ENCODE measurements around the gene OGFOD3. TPM values are rescaled to one million over a fixed set of nuclear protein-coding genes. Genes with fewer than 3 reads are reported as not detected.

OGFOD3 gene
- polyA plus RNA-seq, 3 donors: 25.5 to 30.0 (median 29.3) TPM

GRCh38 chr17:82342361-82343079 lies 75.9 kb downstream of the OGFOD3 start:
- no peak for DNase-seq

DNA sequence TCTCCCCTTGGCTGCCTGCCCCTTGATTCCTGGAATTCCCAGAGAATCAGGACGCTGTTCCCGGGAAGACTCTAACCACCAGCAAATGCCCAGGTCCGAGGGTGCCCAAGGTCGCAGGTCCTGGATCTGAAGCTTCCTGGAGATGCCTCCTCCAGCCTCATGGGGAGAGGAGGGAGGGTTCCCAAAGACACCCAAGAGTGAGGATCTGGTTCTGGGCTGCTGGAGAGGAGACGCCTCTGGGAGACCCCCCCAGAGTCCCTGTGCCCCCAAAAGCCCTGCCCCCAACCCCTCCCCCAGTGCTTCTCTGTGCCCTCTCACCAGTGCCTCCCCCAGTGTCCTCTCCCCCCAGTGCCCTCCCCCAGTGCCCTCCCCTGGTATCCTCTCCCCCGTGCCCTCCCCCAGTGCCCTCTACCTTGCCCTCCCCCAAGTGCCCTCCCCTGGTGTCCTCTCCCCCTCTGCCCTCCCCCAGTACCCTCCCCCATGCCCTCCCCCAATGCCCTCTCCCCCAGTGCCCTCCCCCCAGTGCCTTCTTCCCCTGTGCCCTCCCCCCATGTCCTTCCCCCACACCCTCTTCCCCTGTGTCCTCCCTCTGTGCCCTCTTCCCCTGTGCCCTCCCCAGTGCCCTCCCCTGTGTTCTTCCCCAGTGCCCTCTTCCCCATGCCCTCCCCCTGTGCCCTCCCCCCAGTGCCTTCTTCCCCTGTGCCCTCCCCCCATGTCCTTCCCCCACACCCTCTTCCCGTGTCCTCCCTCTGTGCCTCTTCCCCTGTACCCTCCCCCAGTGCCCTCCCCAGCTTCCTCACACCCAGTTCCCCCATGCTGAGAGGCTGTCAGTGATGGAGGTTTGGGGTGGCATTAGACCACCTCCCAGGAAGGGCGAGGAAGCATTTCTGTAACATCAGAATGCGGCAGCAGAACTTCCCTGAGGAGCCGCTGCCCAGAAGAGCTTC lies 78.5 kb downstream of the OGFOD3 start:
- DNase-seq: no peak

Other genes starting within 250 kb of the OGFOD3 start
- gene CCDC57, start 205.7 kb downstream of the OGFOD3 start, polyA plus RNA-seq (ENCODE audit: insufficient read length in 3 of 3): 10 to 100 TPM; 50.9 to 98.3 (median 89.0) TPM
- gene SLC16A3, start 189.5 kb downstream of the OGFOD3 start, polyA plus RNA-seq (ENCODE audit: insufficient read length in 3 of 3): 10 to 100 TPM; 13.6 to 15.2 (median 13.9) TPM
- 100 to 1,000 TPM; 125 to 139 (median 134) TPM for gene CSNK1D, start 144.9 kb downstream of the OGFOD3 start, polyA plus RNA-seq (ENCODE audit: insufficient read length in 3 of 3)
- under 1 TPM; 0.50 to 0.65 (median 0.55) TPM for gene CD7, start 101.0 kb downstream of the OGFOD3 start, polyA plus RNA-seq (ENCODE audit: insufficient read length in 3 of 3)
- 1 to 10 TPM; 1.6 to 1.8 (median 1.7) TPM for gene SECTM1, start 84.8 kb downstream of the OGFOD3 start, polyA plus RNA-seq (ENCODE audit: insufficient read length in 3 of 3)
- gene TEX19, start 59.3 kb downstream of the OGFOD3 start, polyA plus RNA-seq (ENCODE audit: insufficient read length in 3 of 3): under 1 TPM in 1 of 3 donors, not detected in 2; 0.06 TPM
- under 1 TPM; 0.71 to 0.91 (median 0.75) TPM for gene UTS2R, start 46.8 kb downstream of the OGFOD3 start, polyA plus RNA-seq (ENCODE audit: insufficient read length in 3 of 3)
- gene HEXD, start 239 bp downstream of the OGFOD3 start, polyA plus RNA-seq (ENCODE audit: insufficient read length in 3 of 3): 10 to 100 TPM; 39.6 to 49.9 (median 41.9) TPM
- 10 to 100 TPM; 46.3 to 60.6 (median 59.0) TPM for gene CYBC1, start 32.2 kb upstream of the OGFOD3 start, polyA plus RNA-seq (ENCODE audit: insufficient read length in 3 of 3)
- 100 to 1,000 TPM in 1 of 3 donors, 10 to 100 TPM in 2; 95.4 to 104 (median 98.2) TPM for gene NARF, start 40.2 kb upstream of the OGFOD3 start, polyA plus RNA-seq (ENCODE audit: insufficient read length in 3 of 3)
- 10 to 100 TPM; 40.1 to 50.6 (median 44.8) TPM for gene FOXK2, start 101.1 kb upstream of the OGFOD3 start, polyA plus RNA-seq (ENCODE audit: insufficient read length in 3 of 3)
- 10 to 100 TPM; 93.5 to 98.7 (median 95.2) TPM for gene WDR45B, start 229.9 kb upstream of the OGFOD3 start, polyA plus RNA-seq (ENCODE audit: insufficient read length in 3 of 3)